ENCODE data around the gene ENOSF1.
"Not testable (repeated sequence)": the region's sequence is repeated elsewhere in the genome, so short reads cannot be mapped to it uniquely, and the experiment has no call there.

The ENOSF1 gene

GRCh38 chr18:712401-713134 is at the start of gene ENOSF1:
TSS of gene ENOSF1 (minus strand) at chr18:712630. CDS start at chr18:712587, 43 bp downstream.
- peak; percentile 89 for TF ChIP-seq CTCF (conservative IDR thresholded peaks at IDR 0.05; ENCODE audit: low read depth)
- CTCF ChIA-PET, result interaction anchor here (0.5 to 1.7 kb wide), 22 partner anchors 10 to 1835 kb away, joined by 3 to 5 read pairs (median 3); no protein-coding TSS in a partner anchor
- H3K27ac ChIP-seq, result peak within 1 kb of the TSS; percentile 82
- POLR2A ChIA-PET (ENCODE audit: low non-redundant PET), result interaction anchor here (0.5 to 1.9 kb wide), 5 partner anchors 10 to 1612 kb away, joined by 3 to 5 read pairs (median 3); no protein-coding TSS in a partner anchor
- DNase-seq (ENCODE audit: low spot score), result peak; percentile 93

- CTCF ChIA-PET; H3K27ac ChIP-seq; POLR2A ChIA-PET (ENCODE audit: low non-redundant PET); DNase-seq (ENCODE audit: low spot score): not testable (repeated sequence)
Measured at GRCh38 chr18:759864-760263, 47.4 kb upstream of the ENOSF1 start.

DNA sequence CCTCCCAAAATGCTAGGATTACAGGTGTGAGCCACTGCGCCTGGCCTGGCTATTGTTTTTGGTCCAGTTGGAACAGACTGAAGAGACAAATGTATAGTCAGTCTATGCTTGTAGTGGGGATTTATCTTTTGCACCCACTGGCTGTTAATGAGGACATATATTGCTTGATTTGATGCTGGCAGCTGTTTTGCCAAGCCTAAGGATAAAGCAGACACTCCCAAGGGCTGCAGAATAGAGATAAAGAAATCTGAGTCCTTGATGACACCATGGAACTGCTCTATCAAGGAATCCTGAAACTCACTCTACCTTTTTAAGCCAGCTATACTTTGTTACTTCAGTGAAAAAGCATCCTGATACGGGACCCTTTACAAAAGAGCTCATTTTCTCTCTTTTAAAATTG is 43.1 kb upstream of the ENOSF1 start:
- no peak for TF ChIP-seq CTCF (conservative IDR thresholded peaks at IDR 0.05; ENCODE audit: low read depth)
- DNase-seq (ENCODE audit: low spot score), result no peak
- CTCF ChIA-PET, result interaction anchor here (0.7 to 1.5 kb wide), 2 partner anchors 59 to 76 kb away, joined by 3 to 4 read pairs; no protein-coding TSS in a partner anchor
- POLR2A ChIA-PET (ENCODE audit: low non-redundant PET), result no interaction called here
- no peak overlapping the region for H3K27ac ChIP-seq

DNA sequence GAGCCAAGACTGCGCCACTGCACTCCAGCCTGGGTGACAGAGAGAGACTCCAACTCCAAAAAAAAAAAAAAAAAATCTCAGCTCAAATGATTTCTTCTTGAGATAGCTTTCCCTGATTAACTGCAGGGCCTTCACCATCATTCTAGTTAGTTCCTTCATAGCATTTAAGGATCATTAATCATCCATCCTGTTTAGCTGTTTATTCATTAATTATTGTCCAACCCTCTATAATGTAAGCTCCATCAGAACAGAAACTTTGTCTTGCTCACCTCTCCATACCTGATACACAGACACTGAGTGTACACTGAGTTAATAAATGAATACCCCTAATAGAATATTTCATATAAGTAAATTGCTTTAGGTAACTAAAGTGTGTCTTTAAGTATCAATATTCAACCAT is 42.2 kb upstream of the ENOSF1 start:
- no peak for TF ChIP-seq CTCF (conservative IDR thresholded peaks at IDR 0.05; ENCODE audit: low read depth)
- H3K27ac ChIP-seq, result no peak overlapping the region
- CTCF ChIA-PET, result interaction anchor here (1.5 kb wide), 1 partner anchor 77 kb away, joined by 3 read pairs; no protein-coding TSS in a partner anchor
- POLR2A ChIA-PET (ENCODE audit: low non-redundant PET), result no interaction called here
- no peak for DNase-seq (ENCODE audit: low spot score)

DNA sequence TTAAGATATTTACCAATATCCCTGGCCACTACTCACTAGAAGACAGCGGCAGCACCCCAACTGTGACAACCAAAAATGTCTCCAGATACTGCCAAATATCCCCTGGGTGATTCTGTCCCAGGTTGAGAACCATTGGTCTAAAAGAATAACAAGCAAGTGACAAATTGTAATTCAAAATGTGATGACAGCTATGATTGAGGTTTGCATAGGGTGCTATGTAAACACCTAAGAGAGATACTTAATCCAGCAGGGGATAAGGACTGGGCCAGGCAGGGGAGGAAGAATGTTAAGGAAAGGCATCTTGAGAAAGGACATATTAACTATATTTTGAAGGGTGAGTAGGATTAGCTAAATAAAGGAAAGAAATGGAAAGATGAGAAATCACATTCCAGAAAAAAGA is 38.0 kb upstream of the ENOSF1 start:
- H3K27ac ChIP-seq, result no peak overlapping the region
- no peak for TF ChIP-seq CTCF (conservative IDR thresholded peaks at IDR 0.05; ENCODE audit: low read depth)
- ChIA-PET CTCF (interaction anchor here (0.6 to 1.1 kb wide), 2 partner anchors 11 to 34 kb away, joined by 3 to 4 read pairs; no protein-coding TSS in a partner anchor), POLR2A (ENCODE audit: low non-redundant PET) (no interaction called here)
- no peak for DNase-seq (ENCODE audit: low spot score)

DNA sequence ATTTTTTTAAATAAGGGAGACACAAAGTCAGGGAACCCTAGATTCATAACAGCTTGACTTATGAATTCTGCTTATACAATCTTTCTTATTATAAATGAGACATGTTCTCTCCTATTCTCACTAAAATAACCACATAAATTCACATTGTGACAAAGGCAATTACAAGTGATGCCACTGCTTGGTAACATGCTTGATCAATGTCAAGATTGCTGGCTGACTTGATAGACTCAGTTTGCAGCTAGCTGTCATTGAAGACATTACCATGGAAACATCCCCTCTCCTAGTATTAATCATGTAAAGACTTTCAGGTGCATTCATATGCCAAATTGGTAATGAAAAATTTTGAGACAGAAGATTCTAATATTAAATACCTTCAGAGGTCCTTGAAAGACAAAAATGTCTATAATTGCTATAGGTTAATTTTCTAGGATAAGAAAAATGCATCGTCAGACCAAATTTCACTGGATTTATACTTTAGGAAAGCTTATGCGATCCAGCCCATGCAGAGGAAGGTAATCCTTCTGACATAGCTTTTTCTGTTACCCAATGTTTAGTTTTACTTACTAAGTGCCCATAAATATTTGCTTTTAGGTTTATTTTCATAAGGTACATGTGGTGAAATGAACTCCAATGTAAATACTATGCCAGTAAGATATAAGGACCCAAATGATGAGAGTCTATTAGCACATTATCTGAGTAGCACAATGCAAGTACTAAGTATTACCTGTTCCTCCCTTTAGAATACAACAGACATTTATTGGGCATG is 32.6 kb upstream of the ENOSF1 start:
- no peak overlapping the region for H3K27ac ChIP-seq
- DNase-seq (ENCODE audit: low spot score), result no peak
- ChIA-PET CTCF (interaction anchor here (0.9 kb wide), 1 partner anchor 86 kb away, joined by 8 read pairs; no protein-coding TSS in a partner anchor), POLR2A (ENCODE audit: low non-redundant PET) (no interaction called here)
- TF ChIP-seq CTCF (conservative IDR thresholded peaks at IDR 0.05; ENCODE audit: low read depth), result no peak

Data from RWPE1 (cell line).